NCI-H2227 (cell line): ENCODE results near the gene CACHD1.

Experiments
- DNase-seq: peaks from one replicate; lab custom pipeline; 2025; ENCODE audit not compliant: unreplicated experiment; lab: John Stamatoyannopoulos, UW

CACHD1 gene

DNA sequence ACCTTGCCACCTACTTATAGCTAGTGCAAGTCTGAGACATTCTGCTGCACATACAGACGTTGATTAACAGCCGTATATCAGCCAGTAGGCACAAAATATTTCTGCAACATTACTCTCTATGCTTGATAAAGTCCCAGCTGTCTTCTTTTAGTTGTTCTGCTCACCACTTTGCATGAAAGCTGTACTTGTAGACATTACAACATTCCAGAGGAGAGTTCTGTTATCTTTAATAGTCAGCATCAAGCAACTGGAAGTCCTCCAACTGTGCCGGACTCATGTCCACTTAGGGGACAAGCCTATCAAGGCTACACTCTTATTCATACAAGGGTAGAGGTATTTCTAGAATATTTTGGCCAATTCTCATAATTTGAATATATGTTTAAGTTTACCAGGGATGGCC is 50.0 kb downstream of the CACHD1 start:
- DNase-seq: no peak

DNA sequence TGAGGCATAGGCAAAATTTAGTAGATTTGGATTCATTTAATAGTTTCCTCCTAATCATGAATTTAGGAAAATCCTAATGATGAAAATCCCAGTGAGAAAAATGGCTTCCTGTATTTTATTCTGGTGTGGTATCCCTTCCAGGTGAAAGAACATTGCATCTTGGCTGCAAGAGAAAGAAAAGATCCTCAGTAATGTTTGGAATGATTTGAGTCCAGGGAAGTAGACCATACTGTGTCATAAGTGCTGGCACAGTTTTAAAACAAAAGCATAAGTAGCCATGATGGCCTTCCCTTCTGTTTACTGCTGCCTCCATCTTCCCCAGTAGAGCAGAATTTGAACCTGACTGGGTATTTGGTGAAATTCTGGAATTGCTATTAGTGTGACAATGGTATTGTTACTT is 52.8 kb downstream of the CACHD1 start:
- DNase-seq: no peak

DNA sequence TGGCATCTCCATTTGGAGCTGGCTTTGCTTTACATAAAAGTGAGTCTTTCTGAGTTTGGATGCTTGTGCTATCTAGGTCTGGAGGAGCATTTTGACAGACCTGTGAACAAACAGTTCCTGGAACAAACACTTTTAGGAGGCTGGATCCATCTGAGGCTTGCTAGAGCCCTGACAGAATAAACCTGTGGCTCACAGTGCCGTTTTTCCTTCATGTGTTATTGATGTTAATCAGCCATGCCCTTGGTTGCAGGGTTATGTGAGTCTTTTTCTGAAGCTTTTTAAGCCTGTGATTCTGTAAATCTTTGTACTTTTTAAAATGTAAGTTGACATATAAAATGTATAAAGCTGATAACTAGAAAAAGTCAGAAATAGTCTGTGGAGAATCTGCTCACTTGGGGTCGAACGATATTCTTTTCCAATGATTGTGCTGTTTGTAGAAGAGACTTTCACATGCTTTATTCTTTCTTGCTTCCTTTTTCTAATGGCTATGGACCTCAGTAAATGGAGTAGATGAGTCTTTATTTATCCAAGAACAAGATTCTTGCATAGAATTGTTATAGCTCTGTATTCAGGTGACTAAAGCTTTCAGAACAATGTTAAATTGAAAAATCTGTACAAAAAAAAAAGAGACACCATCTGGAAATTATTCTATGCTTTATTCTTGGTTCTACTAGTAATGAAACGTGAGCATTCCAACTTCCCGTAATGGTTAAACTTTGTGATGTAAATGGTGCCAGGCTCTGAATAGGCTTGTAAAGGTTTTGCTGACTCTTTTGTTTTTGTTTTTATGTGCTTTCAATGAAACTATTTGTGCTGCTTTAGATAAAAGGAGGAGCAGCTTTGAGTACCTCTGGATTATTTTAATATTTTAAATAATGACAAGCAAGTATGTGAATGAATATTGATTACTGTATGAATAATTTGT is 53.7 kb downstream of the CACHD1 start:
- no peak for DNase-seq

DNA sequence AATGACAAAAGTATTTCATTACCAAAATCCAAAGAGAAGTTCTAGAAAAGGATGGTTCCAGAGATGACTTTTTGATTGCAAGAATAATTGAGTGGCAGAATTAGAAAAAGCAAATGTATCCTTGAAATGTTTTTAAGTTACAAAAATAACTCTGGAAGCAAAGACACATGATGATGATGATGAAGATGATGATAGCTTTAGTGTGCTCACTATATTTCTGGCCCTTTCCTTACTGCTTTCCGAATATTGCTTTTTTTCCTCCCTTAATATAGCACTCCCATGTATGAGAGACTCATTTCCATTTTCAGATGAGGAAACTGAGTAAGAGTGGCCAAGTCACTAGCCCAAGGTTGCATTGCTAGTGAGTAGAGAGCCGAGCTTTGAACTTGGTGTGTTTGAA is 54.7 kb downstream of the CACHD1 start:
- no peak for DNase-seq

DNA sequence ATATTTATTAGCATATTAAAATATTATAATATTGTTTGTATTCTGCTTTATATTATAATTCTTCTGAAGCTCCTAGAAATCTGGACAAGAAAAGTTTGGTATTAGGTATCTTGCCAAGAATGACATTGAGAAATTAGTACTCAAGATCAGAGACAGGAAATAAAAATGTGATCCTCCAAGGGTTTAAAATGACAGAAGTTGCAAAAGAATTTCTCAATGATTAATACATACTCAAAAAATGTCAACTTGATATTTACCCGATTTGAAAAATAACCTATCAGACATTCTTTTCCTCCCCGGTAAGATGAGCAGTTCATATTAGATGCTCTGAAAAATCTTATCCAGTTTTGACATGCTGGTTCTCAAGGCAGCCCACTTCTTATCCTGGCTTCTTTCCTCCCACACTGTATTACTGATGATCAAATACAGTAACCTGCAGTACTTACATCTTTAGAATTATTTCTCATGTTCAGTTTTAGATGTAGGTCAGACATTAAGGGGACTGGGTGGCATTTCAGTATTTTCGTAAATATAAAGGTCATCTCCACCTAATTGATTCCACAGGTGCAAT is 55.3 kb downstream of the CACHD1 start:
- DNase-seq: no peak

DNA sequence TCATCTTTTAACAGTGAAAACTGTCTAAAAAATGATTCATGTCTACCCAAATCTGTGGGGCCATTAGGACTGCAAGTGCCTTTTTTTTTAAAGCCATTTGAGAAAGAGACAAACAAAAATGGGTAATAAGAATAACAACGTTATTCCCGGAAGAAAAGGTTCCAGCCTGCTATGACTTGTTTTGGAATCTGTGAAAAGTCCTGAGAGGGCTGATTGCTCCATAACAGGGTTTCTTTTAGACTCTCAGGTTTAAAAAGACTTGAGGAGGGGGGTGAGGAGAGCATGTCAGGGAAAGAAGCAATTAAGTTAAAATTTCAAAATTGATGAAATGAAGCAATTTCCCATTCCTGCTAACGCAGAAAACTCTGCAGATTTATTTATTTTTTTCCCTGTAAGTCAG is 56.4 kb downstream of the CACHD1 start:
- no peak for DNase-seq

DNA sequence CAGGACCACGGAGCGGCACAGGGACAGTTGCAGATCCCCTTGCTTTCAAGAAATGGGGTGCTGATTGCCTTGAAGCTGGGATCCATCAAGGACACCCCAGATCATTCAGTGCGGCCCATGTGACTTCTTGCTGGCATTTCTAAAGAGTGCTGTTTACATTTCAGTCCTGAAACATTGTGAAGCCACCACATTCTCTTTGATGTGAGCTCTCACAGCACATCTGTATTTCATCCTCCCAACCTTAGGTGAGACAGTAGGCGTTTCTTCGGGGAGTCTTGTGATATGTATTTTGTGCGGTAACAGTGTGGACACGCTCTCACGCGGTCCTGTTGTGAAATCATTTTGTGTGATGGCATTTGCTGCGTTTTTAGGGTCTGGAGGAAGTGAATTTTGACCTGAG is 57.2 kb downstream of the CACHD1 start:
- no peak for DNase-seq

DNA sequence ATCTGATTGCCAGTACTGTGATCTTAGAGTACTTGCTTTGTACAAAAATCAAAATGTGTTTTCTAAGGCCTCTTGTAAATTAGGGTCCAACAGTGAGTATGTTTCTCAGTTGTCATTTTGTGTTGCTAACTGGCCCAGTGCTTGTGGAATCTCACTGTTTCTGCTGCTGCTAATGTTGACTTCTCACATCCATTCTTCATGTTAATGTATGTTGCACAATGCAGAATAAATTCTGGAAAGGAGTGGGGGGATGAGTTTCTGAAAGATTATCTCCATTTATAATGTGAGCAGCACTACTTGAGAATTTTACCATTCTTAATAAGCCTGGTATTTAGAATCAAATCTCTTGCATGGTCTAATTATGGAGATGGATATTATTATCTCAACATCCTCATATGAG is 57.9 kb downstream of the CACHD1 start:
- no peak for DNase-seq

DNA sequence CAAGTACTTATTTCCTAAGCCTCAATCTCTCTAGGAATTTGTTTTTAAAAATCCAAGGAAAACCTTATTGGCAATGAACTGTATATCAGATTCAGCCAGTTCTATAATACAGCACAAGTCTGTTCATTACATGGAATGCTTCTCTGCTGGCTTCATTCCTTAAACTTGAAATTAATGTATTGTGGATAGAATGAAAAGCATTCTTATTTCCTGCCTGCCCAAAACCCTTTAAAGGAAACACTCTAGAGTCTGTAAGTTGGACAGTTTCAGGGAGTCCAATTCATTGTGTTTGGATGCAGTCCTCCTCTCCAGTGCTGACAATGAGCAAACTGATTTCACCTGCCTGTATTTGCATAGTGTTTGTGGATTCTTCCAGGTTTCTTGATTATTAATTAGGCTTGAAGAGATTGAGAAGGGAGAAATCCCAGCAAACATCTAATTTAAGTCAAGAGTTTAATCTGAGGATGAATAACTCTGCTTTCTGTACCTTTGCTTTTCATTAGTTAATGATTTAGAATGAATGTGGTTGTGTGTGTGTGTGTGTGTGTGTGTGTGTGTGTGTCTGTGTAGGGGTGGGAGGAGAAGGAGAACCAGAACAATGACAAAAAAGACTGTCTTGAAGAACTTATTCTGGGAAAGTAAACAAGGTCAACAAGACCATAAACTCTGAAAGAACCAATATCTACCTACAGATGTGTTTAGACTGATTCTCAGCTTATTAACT is 61.2 kb downstream of the CACHD1 start:
- DNase-seq: no peak

DNA sequence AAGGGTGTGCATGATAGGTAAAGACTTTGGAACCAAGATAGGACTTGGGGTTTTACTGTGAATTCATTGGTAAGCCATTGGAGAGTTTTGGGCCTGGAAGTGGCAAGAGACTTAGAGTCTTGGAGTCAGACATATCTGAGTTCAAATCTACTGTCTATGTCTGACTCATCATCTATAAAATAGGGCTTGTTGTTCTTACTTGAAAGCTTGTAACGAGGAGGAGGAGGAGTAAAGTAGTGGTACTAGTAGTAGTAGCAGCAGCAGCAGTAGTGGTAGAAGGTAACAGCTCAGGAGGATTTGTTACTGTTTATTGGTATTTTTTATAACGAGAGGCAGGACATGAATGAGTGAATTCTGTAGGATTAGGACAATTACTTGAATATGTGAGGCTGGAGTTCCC is 62.7 kb downstream of the CACHD1 start:
- no peak for DNase-seq

DNA sequence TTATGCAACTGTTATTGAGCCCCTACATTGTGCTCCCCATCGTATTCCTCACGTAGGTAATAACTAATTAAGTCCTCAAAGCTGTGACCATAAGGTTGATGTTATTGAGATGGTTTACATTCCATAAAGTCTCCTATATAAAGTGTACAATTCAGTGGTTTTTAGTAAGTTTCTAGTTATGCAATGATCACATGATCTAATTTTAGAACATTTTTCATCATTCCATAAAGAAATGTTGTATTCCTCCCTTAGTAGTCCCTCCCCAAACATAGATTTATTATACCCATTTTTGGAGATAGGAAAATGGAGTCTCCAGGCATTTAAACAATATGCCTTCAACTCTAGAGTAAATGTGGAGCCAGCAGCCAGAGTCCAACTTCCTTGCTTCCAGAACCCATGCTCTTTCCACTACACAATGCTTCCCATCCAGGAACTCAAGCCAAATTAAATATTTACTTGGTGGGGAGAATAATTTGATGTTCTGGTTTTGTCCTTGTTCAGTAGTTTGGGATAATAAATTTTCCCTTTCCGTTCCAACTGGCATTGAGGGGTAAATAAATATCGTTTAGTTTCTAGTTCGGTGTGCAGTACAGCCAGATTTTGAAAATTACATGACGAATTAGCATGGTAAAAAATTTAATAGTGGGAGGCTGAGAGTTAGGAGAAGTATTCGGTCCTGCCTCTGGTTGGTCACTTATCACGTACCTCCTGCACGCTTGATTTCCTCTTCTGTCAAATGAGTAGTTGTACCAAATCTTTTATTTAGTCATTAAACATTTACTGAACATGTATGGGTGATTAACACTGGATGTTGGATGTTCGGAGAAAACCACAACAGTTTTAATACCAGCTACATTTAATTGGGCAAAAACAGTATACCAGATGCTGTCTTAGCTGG is 66.3 kb downstream of the CACHD1 start:
- DNase-seq: no peak

DNA sequence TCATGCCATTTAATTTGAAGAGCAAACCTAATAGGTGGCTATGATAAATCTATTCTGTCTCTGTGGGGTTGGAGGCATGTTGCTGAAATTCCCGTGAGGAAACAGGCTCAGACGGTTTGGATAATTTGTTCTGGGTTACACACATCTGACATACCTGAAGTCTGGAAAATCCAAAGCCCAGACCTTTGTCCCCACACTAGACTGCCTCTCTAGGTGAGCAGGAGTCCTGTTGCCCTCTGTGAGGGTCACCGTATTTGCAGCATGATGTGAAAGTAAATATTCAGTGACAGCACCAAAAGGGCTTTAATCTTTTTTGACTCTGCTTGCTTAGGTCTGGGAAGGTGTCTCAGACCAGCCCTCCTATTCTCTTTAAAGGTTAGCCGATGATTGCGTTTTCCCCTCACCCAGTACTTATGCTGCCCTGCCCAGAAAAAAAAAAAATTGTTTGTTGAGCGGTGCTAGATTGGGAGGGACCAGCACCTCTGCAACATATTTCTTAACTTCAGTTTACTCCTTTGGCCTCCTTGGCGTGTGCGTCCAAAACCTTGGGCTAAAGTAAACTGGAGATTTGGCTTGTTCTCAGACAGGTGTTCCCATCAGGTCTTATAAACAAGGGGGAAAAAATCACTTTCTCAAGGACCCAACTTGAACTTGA is 67.0 kb downstream of the CACHD1 start:
- no peak for DNase-seq

DNA sequence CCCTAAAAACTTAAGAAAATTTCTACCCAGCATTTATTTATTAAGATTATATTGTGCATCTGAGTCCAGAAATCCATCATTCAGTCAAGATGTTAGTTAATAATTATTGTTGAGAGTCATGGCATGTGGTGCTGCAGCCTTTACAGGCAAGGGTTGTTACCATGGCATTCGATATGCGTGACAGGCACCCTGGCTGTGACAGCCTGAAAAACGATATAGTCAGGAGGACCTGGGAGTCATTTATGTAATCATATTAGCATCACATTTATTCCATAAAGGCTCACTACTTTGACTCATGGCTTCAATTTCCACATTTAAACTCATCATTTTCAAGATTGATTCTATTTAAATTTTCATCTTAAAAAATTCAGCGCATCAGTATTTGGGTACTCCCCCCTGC is 68.0 kb downstream of the CACHD1 start:
- peak; percentile 10 for DNase-seq

DNA sequence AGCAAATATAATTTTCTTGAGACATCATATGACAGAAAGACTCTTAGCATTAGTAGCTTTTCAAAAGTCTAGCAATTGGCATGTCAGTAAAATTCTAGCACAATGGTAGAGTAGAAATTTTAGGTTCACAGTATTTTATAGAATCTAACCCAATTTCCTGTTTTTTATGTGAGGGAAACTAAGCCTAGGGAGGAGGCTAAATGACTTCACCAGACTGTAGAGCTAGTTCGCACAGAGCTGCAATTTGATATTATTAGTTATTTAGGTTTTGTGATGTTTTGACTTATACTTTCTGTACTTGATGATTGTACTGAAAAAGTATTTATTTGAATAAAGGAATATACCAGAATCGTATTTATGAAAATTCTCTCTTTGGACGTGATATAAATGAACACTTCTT is 68.5 kb downstream of the CACHD1 start:
- DNase-seq: no peak

DNA sequence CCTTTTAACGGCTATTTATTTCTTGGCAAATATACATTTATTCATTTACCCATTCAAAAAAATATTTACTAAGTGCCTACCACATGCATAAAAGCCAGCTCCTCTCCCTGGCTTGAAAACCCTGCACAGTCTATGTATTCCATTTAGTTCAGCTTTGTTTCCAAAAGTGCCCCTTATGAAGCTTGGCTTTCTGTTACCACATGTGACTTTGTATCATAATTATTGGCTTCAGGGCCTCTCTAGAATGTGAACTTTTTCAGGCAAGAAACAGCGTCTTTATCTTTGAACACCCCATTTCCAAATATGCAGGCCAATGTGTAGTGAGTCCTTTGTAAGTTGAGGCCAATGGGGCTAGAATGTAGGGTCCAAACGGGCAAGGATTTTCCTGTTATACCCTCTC is 69.4 kb downstream of the CACHD1 start:
- DNase-seq: no peak

DNA sequence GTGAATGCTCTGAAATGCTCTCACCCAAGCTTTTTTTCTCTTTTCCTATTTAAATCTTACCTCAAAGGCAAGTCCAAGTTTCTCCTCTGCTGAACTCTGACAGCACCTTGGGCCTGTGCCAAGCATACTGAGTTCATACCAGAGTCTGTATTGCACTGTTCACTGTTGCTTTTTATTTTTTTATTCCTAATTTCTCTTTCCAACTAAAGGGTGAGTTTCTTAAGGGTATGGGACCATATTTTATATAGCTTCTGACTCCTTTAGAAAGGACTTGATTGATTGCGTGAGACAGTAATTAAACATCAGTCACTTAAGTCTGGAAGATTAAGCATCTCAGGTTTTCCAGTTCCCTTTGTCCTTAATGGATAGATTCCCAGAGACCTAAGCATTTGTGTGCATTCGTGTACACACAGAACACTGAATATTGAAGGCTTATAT is 69.9 kb downstream of the CACHD1 start:
- no peak for DNase-seq

DNA sequence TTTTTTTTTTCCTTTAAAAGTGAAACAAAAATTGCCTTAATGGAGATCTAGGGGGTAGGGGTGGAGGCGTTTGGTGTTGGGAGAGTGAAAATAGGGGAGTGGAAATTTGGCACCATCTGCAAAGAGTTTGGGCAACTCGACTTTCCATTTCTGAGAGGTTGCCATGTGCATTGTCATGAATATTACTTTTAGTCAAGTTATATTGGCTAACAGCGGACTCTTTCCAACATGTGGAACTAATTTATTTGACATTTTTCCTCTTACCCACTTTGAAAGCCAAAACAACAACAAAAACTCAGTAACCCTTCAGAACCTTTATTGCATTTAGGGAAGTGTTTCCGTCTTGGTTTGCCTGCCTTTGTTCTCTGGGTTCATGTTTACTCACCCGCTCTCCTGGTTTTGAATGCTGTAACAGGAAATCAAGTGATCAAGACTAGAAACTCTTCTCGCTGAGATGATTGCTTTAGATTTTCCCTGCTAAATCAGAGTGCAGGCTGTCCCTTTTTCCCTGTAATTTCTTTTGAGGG is 70.4 kb downstream of the CACHD1 start:
- peak; percentile 70 for DNase-seq

DNA sequence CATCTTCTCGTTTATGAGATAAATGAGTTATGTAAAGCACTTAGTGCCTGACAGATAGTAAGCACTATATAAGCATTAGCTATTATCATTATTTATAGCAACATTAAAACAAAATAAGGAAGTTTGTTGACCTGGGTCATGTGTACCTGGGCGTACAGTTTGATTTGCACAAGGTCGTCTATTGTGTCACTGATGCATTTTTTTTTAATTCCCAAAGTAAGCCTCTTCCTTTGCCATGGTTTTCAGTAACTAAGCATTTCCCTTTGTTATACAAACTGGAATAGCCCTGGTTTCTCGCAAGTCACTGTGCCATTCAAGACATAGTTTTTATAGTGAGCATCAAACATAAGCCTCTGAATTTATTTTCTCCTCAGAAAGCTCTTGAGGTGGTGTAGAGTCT is 72.2 kb downstream of the CACHD1 start:
- DNase-seq: no peak

DNA sequence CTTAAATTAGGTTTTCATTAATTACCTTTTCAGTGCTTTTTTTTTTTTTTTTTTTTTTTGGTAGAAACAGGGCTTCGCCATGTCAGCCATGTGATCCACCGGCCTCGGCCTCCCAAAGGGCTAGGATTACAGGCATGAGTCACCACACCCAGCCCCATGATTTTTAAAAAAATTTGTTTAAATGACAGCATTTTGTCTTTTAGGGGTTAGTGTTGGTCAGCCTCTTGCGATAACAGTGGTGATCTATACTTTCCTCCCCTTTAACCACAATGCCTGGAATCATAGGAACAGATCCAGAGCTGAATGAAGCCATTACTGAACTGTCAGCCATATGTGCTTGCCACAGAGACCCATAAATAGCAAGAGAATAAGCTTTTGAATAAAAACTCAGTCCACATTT is 73.9 kb downstream of the CACHD1 start:
- no peak for DNase-seq

DNA sequence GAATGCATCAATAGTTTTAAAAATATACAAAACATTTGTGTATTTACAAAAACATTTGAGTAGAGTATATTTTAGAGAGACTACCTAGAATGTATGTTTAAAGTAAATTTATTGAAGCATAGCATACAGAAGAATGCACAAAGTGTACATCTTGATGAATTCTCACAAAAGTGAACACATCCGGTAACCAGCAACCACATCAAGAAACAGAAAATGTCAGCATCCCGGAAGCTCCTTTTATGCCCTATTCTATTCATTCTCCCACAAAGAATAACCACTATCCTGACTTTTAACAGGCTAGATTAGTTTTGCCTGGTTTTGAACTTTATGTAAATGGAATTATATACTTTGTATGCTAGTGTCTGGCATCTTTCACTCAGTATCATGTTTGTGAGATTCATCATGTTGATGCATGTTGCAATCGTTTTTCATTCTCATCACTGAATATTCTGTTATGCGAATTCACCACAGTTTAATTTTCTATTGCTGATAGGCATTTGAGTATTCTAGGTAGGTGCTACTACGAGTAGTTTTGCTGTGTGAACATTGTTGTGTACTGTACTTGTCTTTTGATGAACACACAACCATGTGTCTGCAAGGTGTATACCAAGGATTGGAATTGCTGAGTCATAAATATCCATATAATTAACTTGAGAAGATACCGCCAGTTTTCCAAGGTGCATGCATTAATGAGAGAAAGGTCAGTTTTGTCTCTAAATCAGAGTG is 75.4 kb downstream of the CACHD1 start:
- no peak for DNase-seq
